Left ventricle myocardium inferior (tissue), 1 donor: ENCODE measurements around the gene KIF25. TPM values are rescaled to one million over a fixed set of nuclear protein-coding genes. Genes with fewer than 3 reads are reported as not detected.

ENCODE experiments used
- DNase-seq: peaks from one replicate; pipeline ENCODE4 v3.0.0-alpha.2; 2020
- H3K27ac ChIP-seq: fragments of 200-600 bp; replicated peaks from 2 replicates; pipeline ENCODE4 v1.8.0; 2021
- H3K27me3 ChIP-seq: fragments of 200-600 bp; 2 replicates; pipeline ENCODE4 v1.8.0; 2021; ENCODE audit warnings: low read depth
- H3K36me3 ChIP-seq: fragments of 200-600 bp; 2 replicates; pipeline ENCODE4 v1.8.0; 2021
- H3K4me1 ChIP-seq: fragments of 200-600 bp; 2 replicates; pipeline ENCODE4 v1.8.0; 2021
- H3K4me3 ChIP-seq: fragments of 200-600 bp; 2 replicates; pipeline ENCODE4 v1.8.0; 2021; ENCODE audit warnings: mild to moderate bottlenecking, moderate library complexity
- H3K9me3 ChIP-seq: fragments of 200-600 bp; replicated peaks from 2 replicates; pipeline ENCODE4 v1.8.0; 2021
- intact Hi-C: fragments of 100-400 bp; cut with micrococcal nuclease; formaldehyde crosslinking; loops from one replicate; pipeline ENCODE4 v1.11.0; 2022
- total RNA-seq: library from RNA; stranded (reverse); fragmentation: NEBNext Ultra II Directional; extraction: Animal tissue kit (Norgen Biotek cat#: 25700); gene quantifications from one replicate; pipeline ENCODE4 v1.2.1, GENCODE V29; 2021
- TF ChIP-seq, protein P1 (sequence below): fragments of 200-600 bp; IDR thresholded peaks from 2 replicates; pipeline ENCODE4 v1.8.0; 2021; ENCODE audit warnings: antibody characterized with exemption, mild to moderate bottlenecking, borderline replicate concordance
- donor health status: DM: no; HTN: yes; CAD: no; lungs with severe emphysema.

Gene KIF25
- total RNA-seq, 1 donor from 2014 or later = 0.22 TPM

DNA sequence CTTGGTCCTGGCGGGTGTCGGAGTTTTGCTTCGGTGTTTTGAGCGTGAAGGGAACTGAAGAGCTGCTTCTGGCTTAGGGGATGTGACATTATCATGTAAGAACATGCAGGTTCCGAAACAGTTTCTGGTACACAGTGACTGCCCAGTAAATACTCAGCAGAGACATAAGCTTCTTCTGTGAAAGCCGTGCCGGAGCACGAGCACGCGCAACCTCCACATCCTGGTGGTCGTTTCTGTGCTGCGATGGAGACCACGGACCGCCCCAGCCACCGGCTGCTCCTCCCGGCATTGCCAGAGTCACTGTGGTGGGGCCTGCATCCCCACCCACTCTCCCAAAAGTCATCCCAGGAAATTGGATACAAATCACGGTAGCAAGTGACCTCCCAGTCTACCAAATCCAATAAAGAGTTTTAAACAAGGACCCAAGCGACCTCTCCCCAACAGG lies 18.7 kb downstream of the KIF25 start:
- peaks cover 24% of the 10 kb centered on the region for H3K4me1 ChIP-seq
- H3K27me3 ChIP-seq = no peaks in the 10 kb centered on the region
- intact Hi-C loops = no loop called here
- TF ChIP-seq, protein P1, sequence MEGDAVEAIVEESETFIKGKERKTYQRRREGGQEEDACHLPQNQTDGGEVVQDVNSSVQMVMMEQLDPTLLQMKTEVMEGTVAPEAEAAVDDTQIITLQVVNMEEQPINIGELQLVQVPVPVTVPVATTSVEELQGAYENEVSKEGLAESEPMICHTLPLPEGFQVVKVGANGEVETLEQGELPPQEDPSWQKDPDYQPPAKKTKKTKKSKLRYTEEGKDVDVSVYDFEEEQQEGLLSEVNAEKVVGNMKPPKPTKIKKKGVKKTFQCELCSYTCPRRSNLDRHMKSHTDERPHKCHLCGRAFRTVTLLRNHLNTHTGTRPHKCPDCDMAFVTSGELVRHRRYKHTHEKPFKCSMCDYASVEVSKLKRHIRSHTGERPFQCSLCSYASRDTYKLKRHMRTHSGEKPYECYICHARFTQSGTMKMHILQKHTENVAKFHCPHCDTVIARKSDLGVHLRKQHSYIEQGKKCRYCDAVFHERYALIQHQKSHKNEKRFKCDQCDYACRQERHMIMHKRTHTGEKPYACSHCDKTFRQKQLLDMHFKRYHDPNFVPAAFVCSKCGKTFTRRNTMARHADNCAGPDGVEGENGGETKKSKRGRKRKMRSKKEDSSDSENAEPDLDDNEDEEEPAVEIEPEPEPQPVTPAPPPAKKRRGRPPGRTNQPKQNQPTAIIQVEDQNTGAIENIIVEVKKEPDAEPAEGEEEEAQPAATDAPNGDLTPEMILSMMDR = no peak
- DNase-seq = no peak
- H3K36me3 ChIP-seq = no peaks in the 10 kb centered on the region
- no peak overlapping the region for H3K4me3 ChIP-seq
- H3K9me3 ChIP-seq = peaks cover 14% of the 10 kb centered on the region
- no peak overlapping the region for H3K27ac ChIP-seq

DNA sequence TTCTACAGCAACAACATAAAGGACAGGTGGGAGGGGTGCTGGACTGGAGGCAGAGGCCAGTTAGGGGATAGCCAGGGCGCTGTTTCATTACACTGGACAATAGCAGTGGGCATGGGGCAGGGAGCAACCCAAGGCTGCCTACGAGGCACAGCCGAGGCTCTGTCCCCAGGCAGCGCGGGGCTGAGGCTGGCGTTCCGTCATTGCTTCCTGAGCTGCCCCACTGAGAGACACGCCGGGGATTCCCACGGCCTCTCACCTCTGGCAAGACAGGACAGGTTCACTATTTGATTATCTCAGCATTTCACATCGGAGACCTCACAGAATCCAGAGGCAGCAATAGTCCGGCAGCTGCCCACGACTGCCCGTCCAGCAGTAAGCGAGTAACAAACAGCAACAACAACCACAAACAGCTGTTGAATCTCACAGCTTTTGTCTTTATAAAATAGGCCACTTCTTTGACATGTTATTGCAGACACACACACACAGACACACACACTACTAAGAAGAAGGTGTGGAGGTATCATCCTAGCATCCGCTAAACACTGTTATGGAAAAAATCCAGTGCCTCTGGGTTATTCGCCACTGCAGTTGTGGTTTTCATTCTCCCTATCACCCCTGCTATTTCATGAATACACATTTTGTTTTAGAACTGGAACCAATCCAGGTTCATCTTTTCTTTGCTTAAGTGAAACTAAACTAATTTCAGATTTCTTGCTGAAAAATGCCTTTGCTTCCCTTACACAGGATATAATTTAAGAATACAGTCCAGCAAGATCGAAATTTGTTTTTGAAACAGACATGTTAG lies 19.5 kb downstream of the KIF25 start:
- H3K27ac ChIP-seq = no peak overlapping the region
- no peaks in the 10 kb centered on the region for H3K27me3 ChIP-seq
- TF ChIP-seq, protein P1 = no peak
- intact Hi-C loops = no loop called here
- H3K9me3 ChIP-seq = peaks cover 7% of the 10 kb centered on the region
- DNase-seq = no peak
- peaks cover 24% of the 10 kb centered on the region for H3K4me1 ChIP-seq
- H3K4me3 ChIP-seq = no peak overlapping the region
- H3K36me3 ChIP-seq = no peaks in the 10 kb centered on the region

DNA sequence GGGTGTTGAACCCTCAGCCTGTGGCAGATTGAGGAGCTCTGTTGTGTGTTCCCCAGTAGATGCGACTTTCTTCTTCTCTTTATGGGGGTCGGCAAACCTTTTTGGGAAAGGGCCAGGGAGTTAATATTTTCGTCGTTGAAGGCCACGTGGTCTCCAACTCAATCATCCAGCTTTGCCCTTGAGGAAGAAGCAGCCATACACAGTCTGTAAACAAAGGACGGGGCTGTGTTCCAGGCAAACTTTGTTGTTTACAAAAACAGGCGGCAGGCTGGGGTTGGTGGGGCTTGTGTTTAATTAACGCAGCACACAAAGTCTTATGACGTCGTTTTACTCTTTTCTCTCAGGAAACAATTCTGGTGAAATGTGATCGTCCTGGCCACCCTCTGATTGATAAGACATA lies 20.2 kb downstream of the KIF25 start:
- no peak overlapping the region for H3K4me3 ChIP-seq
- intact Hi-C loops = no loop called here
- no peaks in the 10 kb centered on the region for H3K9me3 ChIP-seq
- TF ChIP-seq, protein P1 = no peak
- H3K4me1 ChIP-seq = peaks cover 24% of the 10 kb centered on the region
- H3K36me3 ChIP-seq = no peaks in the 10 kb centered on the region
- DNase-seq = no peak
- no peaks in the 10 kb centered on the region for H3K27me3 ChIP-seq
- H3K27ac ChIP-seq = no peak overlapping the region

DNA sequence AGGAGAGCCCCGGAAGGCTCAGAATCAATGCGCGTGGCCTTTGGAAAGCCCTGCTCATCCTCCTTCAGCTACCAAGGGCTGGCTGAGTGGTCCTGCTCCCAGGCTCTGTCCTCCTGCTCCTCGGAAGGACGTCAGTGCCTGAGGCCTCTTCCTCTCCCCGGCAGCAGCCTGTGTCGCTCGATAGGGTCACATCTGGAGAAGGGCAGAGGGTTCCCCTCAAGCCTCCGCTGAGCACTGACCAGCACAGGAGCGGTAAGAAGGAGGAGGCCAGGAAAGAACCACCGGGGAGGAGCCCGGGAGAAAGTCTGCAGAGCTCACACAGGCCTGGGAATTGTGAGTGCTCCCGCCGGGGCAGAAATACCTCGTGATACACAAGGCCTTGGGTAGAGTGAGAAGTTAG lies 21.2 kb downstream of the KIF25 start:
- DNase-seq = no peak
- TF ChIP-seq, protein P1 = no peak
- Histone ChIP-seq H3K36me3 (no peaks in the 10 kb centered on the region), H3K27me3 (no peaks in the 10 kb centered on the region), H3K4me3 (no peak overlapping the region), H3K9me3 (no peaks in the 10 kb centered on the region), H3K4me1 (peaks cover 21% of the 10 kb centered on the region), H3K27ac (no peak overlapping the region)
- intact Hi-C loops = no loop called here

DNA sequence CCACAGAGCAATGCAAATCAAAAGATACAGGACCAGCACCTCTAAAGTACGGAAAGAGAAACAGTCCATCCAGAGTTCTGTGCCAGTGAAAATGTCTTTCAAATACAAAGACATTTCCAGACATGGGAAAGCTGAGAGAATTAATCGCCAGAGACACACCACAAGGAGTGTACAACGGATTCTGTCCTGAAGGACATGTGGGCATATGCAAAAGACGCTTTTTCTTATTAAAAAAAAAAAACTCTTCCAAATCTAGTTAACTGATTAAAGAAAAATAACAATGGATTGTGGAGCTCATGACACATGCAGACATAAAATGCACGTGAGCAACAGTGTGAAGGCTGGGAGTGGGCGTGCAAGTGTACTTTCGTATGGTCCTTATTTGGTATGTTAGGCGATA lies 22.8 kb downstream of the KIF25 start:
- intact Hi-C loops = no loop called here
- Histone ChIP-seq H3K36me3 (no peaks in the 10 kb centered on the region), H3K4me1 (peaks cover 9% of the 10 kb centered on the region), H3K4me3 (no peak overlapping the region), H3K27me3 (no peaks in the 10 kb centered on the region), H3K9me3 (no peaks in the 10 kb centered on the region), H3K27ac (no peak overlapping the region)
- TF ChIP-seq, protein P1 = no peak
- no peak for DNase-seq
